Spleen (tissue), 11 donors: ENCODE data around the gene C4orf17. TPM values are rescaled to one million over a fixed set of nuclear protein-coding genes. Genes with fewer than 3 reads are reported as not detected.
"Not testable (repeated sequence)": the region's sequence is repeated elsewhere in the genome, so short reads cannot be mapped to it uniquely, and the experiment has no call there.

Experiments used
- DNase-seq: peaks from one replicate; pipeline ENCODE4 v3.0.0-alpha.2; 2020
- H3K27ac ChIP-seq, 8 donors: fragments of 200-600 bp; sonication (generic) in 7 of 8; 1 replicate in 4 of 8; 2 replicates in 4 of 8; pipeline versions ENCODE4 v1.5.0 to v1.8.0; 2016 to 2021; ENCODE audit warnings: inconsistent platforms in 4 of 8, mild to moderate bottlenecking in 4 of 8, moderate library complexity in 1 of 8
- H3K27me3 ChIP-seq, 7 donors: fragments of 200-600 bp; sonication (generic) in 6 of 7; replicated peaks in 1 of 7; 1 replicate in 4 of 7; 2 replicates in 3 of 7; pipeline versions ENCODE4 v1.5.0 to v1.8.0; 2016 to 2021; ENCODE audit warnings: inconsistent platforms in 3 of 7, mild to moderate bottlenecking in 1 of 7
- H3K36me3 ChIP-seq, 6 donors: fragments of 200-600 bp; sonication (generic) in 5 of 6; 1 replicate in 4 of 6; 2 replicates in 2 of 6; pipeline versions ENCODE4 v1.5.0 to v1.8.0; 2016 to 2021; ENCODE audit warnings: inconsistent platforms in 2 of 6
- H3K4me1 ChIP-seq, 6 donors: fragments of 200-600 bp; sonication (generic) in 5 of 6; 1 replicate in 3 of 6; 2 replicates in 3 of 6; pipeline versions ENCODE4 v1.5.0 to v1.8.0; 2016 to 2021; ENCODE audit warnings: inconsistent platforms in 3 of 6
- H3K4me3 ChIP-seq, 8 donors: fragments of 200-600 bp; sonication (generic) in 7 of 8; 1 replicate in 4 of 8; 2 replicates in 4 of 8; pipeline versions ENCODE4 v1.5.0 to v1.8.0; 2016 to 2021; ENCODE audit warnings: inconsistent platforms in 4 of 8, mild to moderate bottlenecking in 4 of 8, moderate library complexity in 2 of 8
- H3K9me3 ChIP-seq, 8 donors: fragments of 200-600 bp; sonication (generic) in 7 of 8; 1 replicate in 4 of 8; 2 replicates in 4 of 8; pipeline versions ENCODE4 v1.5.0 to v1.8.0; 2016 to 2021; ENCODE audit warnings: inconsistent platforms in 4 of 8
- CTCF ChIP-seq, 11 experiments: fragments of 200-600 bp in 7 of 11; fragments of 450-650 bp in 4 of 11; sonication (generic) in 4 of 11; IDR thresholded peaks in 8 of 11; conservative IDR thresholded peaks in 3 of 11; 1 replicate in 7 of 11; 2 replicates in 4 of 11; pipeline versions ENCODE4 v1.4.0 to v1.8.0; 2016 to 2021; ENCODE audit warnings: antibody characterized with exemption in 11 of 11, inconsistent platforms in 4 of 11, mild to moderate bottlenecking in 1 of 11
- POLR2A ChIP-seq, 3 donors: fragments of 450-650 bp; IDR thresholded peaks; one replicate each; pipeline ENCODE4 v1.5.1; 2017; ENCODE audit warnings: antibody characterized with exemption in 3 of 3, mild to moderate bottlenecking in 1 of 3
- POLR2AphosphoS5 ChIP-seq, 3 donors: sonication (generic); formaldehyde crosslinking; IDR thresholded peaks; one replicate each; pipeline ENCODE4 v1.5.1; 2017; ENCODE audit warnings: antibody characterized with exemption in 3 of 3
- WGBS, 5 donors: extraction: QIAGEN DNeasy Blood & Tissue Kit in 3 of 5; methylation state at CpG; one replicate each; pipeline versions ENCODE4 v1.1.5 to v1.1.7; 2013 to 2018; 5-methylcytosine and 5-hydroxymethylcytosine counted together
- intact Hi-C: fragments of 100-400 bp; cut with DNase I; formaldehyde crosslinking; loops from one replicate; pipeline ENCODE4 v1.15.0; 2023; ENCODE audit warnings: low total_unique reads
- polyA plus RNA-seq, 3 donors: library from polyadenylated mRNA; stranded (reverse); fragments of 200-250 nt; gene quantifications; one replicate each; pipeline ENCODE4 v1.2.1, GENCODE V29; 2013
- total RNA-seq, 7 donors: library from RNA; depleted of rRNA in 3 of 7; stranded (reverse); fragments of >200 nt in 3 of 7; fragmentation: NEBNext Ultra II Directional in 4 of 7; extraction: Animal tissue kit (Norgen Biotek cat#: 25700) in 4 of 7; gene quantifications; one replicate each; pipeline versions ENCODE4 v1.1.0 to v1.2.1, GENCODE V29; 2016 to 2021
- donor health status: healthy with polysubstance abuse.
- donor health status: DM: no; HTN: no; CAD: no; lungs with moderate emphysema.
- donor health status: DM: no; HTN: no; CAD: no.
- donor health status: Bipolar disorder and iron deficiency.
- donor health status: healthy.
- donor health status: DM: no; HTN: no; CAD: no.
- donor health status: DM: yes; HTN: yes; CAD: no.

The C4orf17 gene
- total and polyA plus RNA-seq, 10 donors = not detected

GRCh38 chr4:99473131-99473530, 37.7 kb upstream of the C4orf17 start:
- no peaks in the 10 kb centered on the region for H3K4me1 ChIP-seq
- no peaks in the 10 kb centered on the region for H3K9me3 ChIP-seq
- intact Hi-C loops = no loop called here
- DNase-seq = no peak
- H3K27me3 ChIP-seq = peaks cover 0 to under 1% (median 0%) of the 10 kb centered on the region in 7 donors
- 79 to 95% (median 88%) methylated on average over 1 of the region's 1 CpG for WGBS, 5 donors
- TF ChIP-seq CTCF (IDR thresholded peaks at IDR 0.05 in 8 of 11, conservative IDR thresholded peaks at IDR 0.05 in 3 of 11) (no peak), POLR2A (IDR thresholded peaks at IDR 0.05) (no peak), POLR2AphosphoS5 (IDR thresholded peaks at IDR 0.05) (no peak)
- no peak overlapping the region for H3K27ac ChIP-seq
- H3K36me3 ChIP-seq = no peaks in the 10 kb centered on the region
- H3K4me3 ChIP-seq = no peak overlapping the region

GRCh38 chr4:99483636-99484035, 27.2 kb upstream of the C4orf17 start:
- peaks cover 0 to 6% (median 0%) of the 10 kb centered on the region in 7 donors for H3K27me3 ChIP-seq
- intact Hi-C loops = no loop called here
- no peak for DNase-seq
- no peaks in the 10 kb centered on the region for H3K36me3 ChIP-seq
- H3K4me3 ChIP-seq = no peak overlapping the region
- H3K9me3 ChIP-seq = peaks cover 13 to 46% (median 42%) of the 10 kb centered on the region in 8 donors
- WGBS, 5 donors = 74 to 90% (median 81%) methylated on average over 1 of the region's 1 CpG
- TF ChIP-seq CTCF (IDR thresholded peaks at IDR 0.05 in 8 of 11, conservative IDR thresholded peaks at IDR 0.05 in 3 of 11) (no peak), POLR2A (IDR thresholded peaks at IDR 0.05) (no peak), POLR2AphosphoS5 (IDR thresholded peaks at IDR 0.05) (no peak)
- no peaks in the 10 kb centered on the region for H3K4me1 ChIP-seq
- H3K27ac ChIP-seq = no peak overlapping the region

GRCh38 chr4:99485212-99485611, 25.6 kb upstream of the C4orf17 start:
- Histone ChIP-seq H3K4me1 (no peaks in the 10 kb centered on the region), H3K4me3 (no peak overlapping the region), H3K9me3 (peaks cover 13 to 54% (median 42%) of the 10 kb centered on the region in 8 donors), H3K27me3 (peaks cover 0 to 6% (median 0%) of the 10 kb centered on the region in 7 donors), H3K27ac (no peak overlapping the region), H3K36me3 (no peaks in the 10 kb centered on the region)
- 86 to 94% (median 92%) methylated on average over 1 of the region's 1 CpG for WGBS, 5 donors
- intact Hi-C loops = no loop called here
- TF ChIP-seq POLR2A (IDR thresholded peaks at IDR 0.05) = no peak
- no peak for TF ChIP-seq POLR2AphosphoS5 (IDR thresholded peaks at IDR 0.05)
- no peak for TF ChIP-seq CTCF (IDR thresholded peaks at IDR 0.05 in 8 of 11, conservative IDR thresholded peaks at IDR 0.05 in 3 of 11)
- DNase-seq = no peak

GRCh38 chr4:99486648-99487047, 24.2 kb upstream of the C4orf17 start:
- 72 to 82% (median 77%) methylated on average over 3 of the region's 3 CpGs for WGBS, 5 donors
- H3K4me3 ChIP-seq, H3K4me1 ChIP-seq, H3K36me3 ChIP-seq, H3K27me3 ChIP-seq, H3K27ac ChIP-seq, intact Hi-C loops, DNase-seq: not testable (repeated sequence)
- peaks cover 13 to 60% (median 44%) of the 10 kb centered on the region in 8 donors for H3K9me3 ChIP-seq

GRCh38 chr4:99490286-99490685, 20.5 kb upstream of the C4orf17 start:
- Histone ChIP-seq H3K4me1 (no peaks in the 10 kb centered on the region), H3K27me3 (no peaks in the 10 kb centered on the region), H3K36me3 (no peaks in the 10 kb centered on the region), H3K4me3 (no peak overlapping the region), H3K27ac (peak overlapping the region in 2 of 8 donors; percentile 28 to 41), H3K9me3 (peaks cover 13 to 77% (median 61%) of the 10 kb centered on the region in 8 donors)
- intact Hi-C loops = no loop called here
- no peak for DNase-seq
- TF ChIP-seq POLR2A (IDR thresholded peaks at IDR 0.05) (no peak), CTCF (IDR thresholded peaks at IDR 0.05 in 8 of 11, conservative IDR thresholded peaks at IDR 0.05 in 3 of 11) (no peak), POLR2AphosphoS5 (IDR thresholded peaks at IDR 0.05) (no peak)
- WGBS, 5 donors = 52 to 76% (median 70%) methylated on average over 4 of the region's 4 CpGs
